HUES48 (cell line): ENCODE results near the gene EYS.

Experiments
- H3K27ac ChIP-seq: one replicate; pipeline ENCODE4 v1.7.0; 2013; ENCODE audit warnings: low read depth, low read length, inconsistent platforms
- H3K27me3 ChIP-seq: 2 replicates; pipeline ENCODE4 v1.6.1; 2013; ENCODE audit warnings: mild to moderate bottlenecking, low read length; ENCODE audit not compliant: control insufficient read depth, insufficient read depth
- H3K36me3 ChIP-seq: 2 replicates; pipeline ENCODE4 v1.6.1; 2013; ENCODE audit warnings: low read length; ENCODE audit not compliant: control insufficient read depth, insufficient read depth
- H3K4me1 ChIP-seq: 2 replicates; pipeline ENCODE4 v1.6.1; 2013; ENCODE audit warnings: mild to moderate bottlenecking, low read length; ENCODE audit not compliant: control insufficient read depth, insufficient read depth
- H3K4me3 ChIP-seq: 2 replicates; pipeline ENCODE4 v1.5.1; 2013; ENCODE audit warnings: mild to moderate bottlenecking, low read depth, low read length
- H3K9ac ChIP-seq: 2 replicates; pipeline ENCODE4 v1.6.1; 2013; ENCODE audit warnings: mild to moderate bottlenecking, low read depth, low read length, moderate library complexity
- H3K9me3 ChIP-seq: 2 replicates; pipeline ENCODE4 v1.6.1; 2013; ENCODE audit warnings: low read length; ENCODE audit not compliant: control insufficient read depth, insufficient read depth

Gene EYS

DNA sequence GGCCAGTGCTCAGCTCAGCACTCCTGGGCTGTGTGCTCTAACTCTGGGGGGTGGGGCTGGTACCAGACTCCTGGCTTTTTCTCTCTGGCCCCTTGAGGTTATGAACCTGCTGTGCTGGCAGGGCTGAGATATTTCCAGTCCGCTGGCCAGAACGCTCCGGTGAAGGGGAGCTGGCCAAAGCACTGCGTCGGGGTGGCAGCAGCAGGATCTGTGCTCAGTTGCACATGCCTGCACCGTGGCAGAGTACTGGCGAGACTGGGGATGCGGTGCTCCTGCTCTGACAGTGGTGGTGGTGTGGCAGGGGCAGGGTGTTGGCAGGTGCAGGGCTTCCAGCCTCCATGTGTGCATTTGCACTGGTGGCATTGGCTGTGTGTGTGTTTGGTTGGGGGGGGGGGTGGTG, 1697.0 kb downstream of the EYS start:
- H3K4me3 ChIP-seq: no peak overlapping the region
- H3K4me1 ChIP-seq: no peaks in the 10 kb centered on the region; the same call in 1 of the 2 replicates
- no peaks in the 10 kb centered on the region for H3K36me3 ChIP-seq
- no peaks in the 10 kb centered on the region for H3K9me3 ChIP-seq
- no peak overlapping the region for H3K9ac ChIP-seq
- no peaks in the 10 kb centered on the region for H3K27me3 ChIP-seq
- no peak overlapping the region for H3K27ac ChIP-seq

DNA sequence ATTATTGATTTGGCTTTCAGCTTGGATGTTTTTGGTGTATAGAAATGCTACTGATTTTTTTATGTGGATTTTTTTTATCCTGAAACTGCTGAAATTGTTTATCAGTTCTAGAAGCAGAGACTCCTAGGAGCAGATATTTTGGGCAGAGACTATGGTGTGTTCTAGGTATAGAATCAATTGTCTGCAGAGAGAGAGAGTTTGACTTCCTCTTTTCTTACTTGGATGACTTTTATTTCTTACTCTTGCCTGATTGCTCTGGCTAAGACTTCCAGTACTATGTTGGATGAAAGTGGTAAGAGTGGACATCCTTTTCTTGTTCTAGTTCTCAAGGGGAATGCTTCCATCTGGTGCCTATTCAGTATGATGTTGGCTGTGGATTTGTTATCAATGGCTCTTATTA, 1700.8 kb downstream of the EYS start:
- Histone ChIP-seq H3K4me3 (no peak overlapping the region), H3K9ac (no peak overlapping the region), H3K27me3 (no peaks in the 10 kb centered on the region), H3K9me3 (no peaks in the 10 kb centered on the region), H3K27ac (no peak overlapping the region), H3K4me1 (no peaks in the 10 kb centered on the region), H3K36me3 (no peaks in the 10 kb centered on the region)

DNA sequence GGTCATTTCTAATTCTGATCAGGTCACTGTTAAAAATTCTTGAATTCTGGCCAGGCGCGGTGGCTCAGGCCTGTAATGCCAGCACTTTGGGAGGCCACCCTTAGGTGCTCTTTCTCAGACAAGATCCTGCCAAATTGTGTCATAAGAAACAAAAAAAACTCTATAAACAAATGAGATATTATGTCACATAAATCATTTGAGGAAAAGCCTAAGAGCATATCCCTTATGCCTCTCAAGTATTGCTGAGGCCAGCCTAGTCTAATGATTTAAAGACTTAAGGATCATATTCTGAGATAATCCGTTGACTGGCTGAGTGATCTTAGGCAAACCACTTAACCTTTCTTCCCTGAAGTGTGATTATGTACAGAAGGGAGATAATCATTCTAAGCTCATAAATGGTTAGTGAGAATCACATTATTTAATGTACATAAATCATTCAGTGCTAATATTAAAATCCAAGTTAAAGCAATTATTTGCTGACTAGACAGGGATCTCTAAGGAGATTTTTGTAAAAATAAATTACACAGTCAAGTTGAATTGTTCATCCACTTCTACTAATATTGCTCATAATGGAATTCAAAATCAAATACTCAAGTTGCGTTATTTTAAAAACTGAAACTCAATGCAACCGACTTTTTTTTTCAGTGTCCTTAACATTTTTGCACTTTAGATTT, 1706.1 kb downstream of the EYS start:
- Histone ChIP-seq H3K9ac (no peak overlapping the region), H3K36me3 (no peaks in the 10 kb centered on the region), H3K4me3 (no peak overlapping the region), H3K9me3 (no peaks in the 10 kb centered on the region), H3K27me3 (no peaks in the 10 kb centered on the region), H3K27ac (no peak overlapping the region), H3K4me1 (no peaks in the 10 kb centered on the region)

DNA sequence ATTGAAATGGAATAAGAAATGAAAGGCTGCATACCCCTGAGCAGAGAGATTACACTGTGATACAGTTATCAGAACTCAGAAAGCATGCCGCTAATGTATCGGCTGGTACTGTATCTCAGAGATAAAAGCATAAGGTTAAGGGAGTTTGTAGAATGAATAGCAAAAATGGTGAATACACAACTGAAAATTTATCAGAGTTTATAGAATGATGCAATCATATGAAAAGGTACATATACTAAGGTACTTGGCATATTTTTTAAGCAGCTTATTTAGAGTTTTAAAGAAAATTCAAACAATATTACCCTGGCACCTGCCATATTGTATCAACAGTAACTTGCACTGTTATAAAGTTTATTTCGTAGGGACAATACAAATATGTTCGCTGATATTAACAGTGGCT, 1707.4 kb downstream of the EYS start:
- Histone ChIP-seq H3K27ac (no peak overlapping the region), H3K9ac (no peak overlapping the region), H3K27me3 (no peaks in the 10 kb centered on the region), H3K36me3 (no peaks in the 10 kb centered on the region), H3K4me1 (no peaks in the 10 kb centered on the region), H3K4me3 (no peak overlapping the region), H3K9me3 (no peaks in the 10 kb centered on the region)

DNA sequence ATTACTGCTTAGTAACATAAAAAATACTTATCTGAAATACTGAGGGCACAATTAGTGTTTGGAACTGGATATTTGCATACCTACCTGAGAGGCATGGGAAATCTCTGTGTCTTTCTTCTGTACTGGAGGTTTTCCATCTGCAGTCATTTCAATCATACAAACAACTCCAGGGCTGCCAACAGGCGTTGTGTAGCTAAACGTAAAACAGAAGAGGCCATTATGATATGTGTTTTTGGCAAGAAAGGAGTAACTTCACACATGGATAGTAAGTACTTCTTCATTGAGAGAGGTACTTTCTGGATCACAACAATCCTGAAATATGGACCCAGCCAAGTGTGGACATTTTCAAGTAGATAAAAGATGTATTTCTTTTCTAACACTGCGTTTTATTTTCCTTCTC, 1708.0 kb downstream of the EYS start:
- Histone ChIP-seq H3K36me3 (no peaks in the 10 kb centered on the region), H3K9me3 (no peaks in the 10 kb centered on the region), H3K4me1 (no peaks in the 10 kb centered on the region), H3K27me3 (no peaks in the 10 kb centered on the region), H3K4me3 (no peak overlapping the region), H3K9ac (no peak overlapping the region), H3K27ac (no peak overlapping the region)

DNA sequence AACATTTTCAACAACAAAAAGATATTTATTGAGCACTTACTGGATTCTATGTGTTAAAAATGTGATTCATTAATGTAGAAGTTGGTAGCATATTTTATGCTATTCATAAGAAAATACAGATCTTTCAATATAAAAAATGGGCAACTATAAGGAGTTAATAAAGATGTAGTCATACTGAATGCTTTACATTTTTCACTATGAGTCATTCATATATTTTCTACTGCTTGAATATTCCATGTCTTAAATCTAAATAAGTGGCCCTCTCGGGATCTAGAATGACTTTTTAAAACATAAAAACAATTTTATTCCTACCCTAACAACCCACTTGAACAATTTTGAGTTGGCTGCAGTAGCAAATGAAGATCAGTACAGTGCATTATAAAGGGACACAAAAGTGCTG, 1709.3 kb downstream of the EYS start:
- no peak overlapping the region for H3K27ac ChIP-seq
- H3K9ac ChIP-seq: no peak overlapping the region

DNA sequence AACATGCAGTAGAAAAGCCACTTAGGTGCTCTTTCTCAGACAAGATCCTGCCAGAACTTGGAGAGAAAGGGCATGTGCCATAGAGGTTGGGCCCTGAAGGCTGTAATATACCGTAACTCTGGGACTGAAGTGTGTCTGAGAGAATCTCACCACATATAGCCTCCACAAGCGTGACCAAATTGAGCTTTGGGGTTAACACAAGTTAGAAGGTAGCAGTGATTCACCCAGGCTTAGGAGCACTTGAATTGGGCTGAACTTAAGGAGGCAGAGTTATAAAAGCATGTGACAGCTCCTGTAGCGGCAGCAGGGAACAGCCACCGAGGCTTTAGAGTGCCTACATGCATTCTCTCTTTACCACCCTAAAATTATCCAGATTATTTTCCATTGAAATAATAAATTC, 1709.8 kb downstream of the EYS start:
- no peaks in the 10 kb centered on the region for H3K4me1 ChIP-seq
- H3K27me3 ChIP-seq: no peaks in the 10 kb centered on the region
- H3K9me3 ChIP-seq: no peaks in the 10 kb centered on the region
- H3K9ac ChIP-seq: no peak overlapping the region
- H3K27ac ChIP-seq: no peak overlapping the region
- H3K4me3 ChIP-seq: no peak overlapping the region
- no peaks in the 10 kb centered on the region for H3K36me3 ChIP-seq

More for the DNA sequence above, 1709.3 kb downstream of the EYS start:
- Histone ChIP-seq H3K4me3 (no peak overlapping the region), H3K4me1 (no peaks in the 10 kb centered on the region), H3K27me3 (no peaks in the 10 kb centered on the region), H3K36me3 (no peaks in the 10 kb centered on the region), H3K9me3 (no peaks in the 10 kb centered on the region)

DNA sequence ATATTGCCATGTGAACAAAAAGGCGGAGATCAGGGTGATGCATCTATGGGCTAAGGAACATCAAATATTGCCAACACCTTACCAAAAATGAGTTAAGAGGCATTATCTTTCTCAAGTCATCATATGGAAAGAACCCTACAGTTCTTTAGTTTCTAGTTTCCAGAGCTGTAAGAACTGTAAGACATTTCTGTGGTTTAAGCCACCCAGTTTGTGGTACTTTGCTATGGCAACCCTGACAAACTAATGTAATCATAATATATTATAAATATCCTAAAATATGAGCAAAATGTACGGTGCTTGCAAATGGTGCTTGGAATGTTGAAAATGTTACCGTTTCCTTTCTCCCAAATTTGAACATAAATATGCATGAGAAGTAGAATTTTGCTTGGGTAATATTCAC, 1721.8 kb downstream of the EYS start:
- Histone ChIP-seq H3K27me3 (no peaks in the 10 kb centered on the region), H3K27ac (no peak overlapping the region), H3K4me1 (no peaks in the 10 kb centered on the region), H3K36me3 (no peaks in the 10 kb centered on the region), H3K9me3 (no peaks in the 10 kb centered on the region), H3K4me3 (no peak overlapping the region), H3K9ac (no peak overlapping the region)

DNA sequence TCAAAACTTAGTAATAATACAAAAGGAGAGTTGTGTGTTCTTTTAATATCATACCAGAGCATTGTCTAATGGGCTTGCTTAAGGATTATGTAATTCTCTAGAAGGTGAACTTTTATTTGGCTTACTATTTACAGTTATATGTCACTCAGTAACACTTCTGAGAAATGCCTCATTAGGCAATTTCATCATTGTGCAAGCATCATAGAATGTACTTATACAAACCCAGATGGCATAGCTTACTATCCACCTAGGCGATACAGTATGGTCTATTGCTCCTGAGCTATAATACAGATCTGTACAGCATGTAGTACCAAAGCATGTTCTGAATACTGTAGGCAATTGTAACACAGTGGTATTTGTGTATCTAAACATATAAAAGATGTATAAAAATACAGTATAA, 1731.3 kb downstream of the EYS start:
- Histone ChIP-seq H3K4me3 (no peak overlapping the region), H3K9me3 (no peaks in the 10 kb centered on the region), H3K4me1 (no peaks in the 10 kb centered on the region), H3K27ac (no peak overlapping the region), H3K36me3 (no peaks in the 10 kb centered on the region), H3K27me3 (no peaks in the 10 kb centered on the region), H3K9ac (no peak overlapping the region)

DNA sequence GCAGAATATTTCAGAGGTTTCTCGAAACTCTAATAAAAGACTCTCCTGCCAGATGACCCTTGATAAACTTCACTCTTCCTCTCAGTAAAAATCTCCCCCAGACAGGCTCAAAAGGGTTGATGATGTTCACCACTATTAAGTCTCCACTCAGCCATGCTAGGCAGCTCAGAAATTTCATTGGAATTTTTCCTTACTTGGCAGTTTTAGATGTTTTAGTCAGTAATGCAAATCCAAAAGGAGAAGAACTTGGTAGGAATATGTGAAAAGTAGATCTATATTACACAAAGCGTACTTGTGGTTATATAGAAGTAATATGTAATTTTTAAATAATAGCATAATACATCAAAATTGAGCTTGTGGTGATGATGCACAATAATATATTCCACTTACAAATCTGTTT, 1738.4 kb downstream of the EYS start:
- Histone ChIP-seq H3K27me3 (no peaks in the 10 kb centered on the region), H3K36me3 (no peaks in the 10 kb centered on the region), H3K4me3 (no peak overlapping the region), H3K27ac (no peak overlapping the region), H3K9me3 (no peaks in the 10 kb centered on the region), H3K4me1 (peaks cover 30% of the 10 kb centered on the region), H3K9ac (no peak overlapping the region)

DNA sequence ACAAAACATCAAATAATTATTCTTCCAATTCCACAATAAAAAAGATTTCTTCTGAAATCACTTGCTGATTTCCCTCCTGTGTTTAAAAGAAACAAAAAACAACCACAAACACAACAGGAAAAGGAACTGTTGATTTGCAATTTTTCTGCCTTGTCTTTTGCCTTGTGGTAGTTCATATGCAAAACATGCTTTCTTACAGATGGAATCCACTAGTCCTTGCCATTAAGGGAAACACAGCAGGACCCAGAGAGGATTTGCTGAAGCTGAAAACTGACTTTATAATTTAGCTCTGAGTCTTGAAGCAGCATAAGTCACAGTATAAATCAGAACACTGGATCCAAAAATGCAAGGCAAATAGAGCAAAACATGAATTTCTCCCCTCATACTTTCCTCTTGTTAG, 1742.7 kb downstream of the EYS start:
- no peaks in the 10 kb centered on the region for H3K27me3 ChIP-seq
- H3K9me3 ChIP-seq: 0 out of 2 replicates have a peak, but pooled peaks cover 3% of the 10 kb centered on the region
- H3K4me3 ChIP-seq: peak overlapping the region; percentile 37
- no peak overlapping the region for H3K9ac ChIP-seq
- H3K27ac ChIP-seq: peak overlapping the region; percentile 86
- peaks cover 35% of the 10 kb centered on the region for H3K4me1 ChIP-seq
- H3K36me3 ChIP-seq: no peaks in the 10 kb centered on the region
